Muscle of leg (tissue), 11 donors: ENCODE measurements around the gene TMC2. TPM values are rescaled to one million over a fixed set of nuclear protein-coding genes. Genes with fewer than 3 reads are reported as not detected.

Experiments used
- DNase-seq: peaks from one replicate; pipeline ENCODE4 v3.0.0; 2013
- H3K27ac ChIP-seq: one replicate; pipeline ENCODE4 v1.5.1; 2013; ENCODE audit warnings: mild to moderate bottlenecking, low read length, control low read depth
- H3K27me3 ChIP-seq: one replicate; pipeline ENCODE4 v1.6.1; 2013; ENCODE audit warnings: low read length; ENCODE audit not compliant: control insufficient read depth, insufficient read depth
- H3K36me3 ChIP-seq: one replicate; pipeline ENCODE4 v1.6.1; 2013; ENCODE audit warnings: low read length; ENCODE audit not compliant: control insufficient read depth, insufficient read depth
- H3K4me1 ChIP-seq: one replicate; pipeline ENCODE4 v1.6.1; 2013; ENCODE audit warnings: low read length; ENCODE audit not compliant: control insufficient read depth, insufficient read depth
- H3K4me3 ChIP-seq: one replicate; pipeline ENCODE4 v1.5.1; 2013; ENCODE audit warnings: low read length, control low read depth
- H3K9me3 ChIP-seq: replicated peaks from 2 replicates; pipeline ENCODE4 v1.6.1; 2013; ENCODE audit warnings: low read depth, low read length; ENCODE audit not compliant: control insufficient read depth
- WGBS: methylation state at CpG from one replicate; pipeline ENCODE4 v1.1.5; 2013; ENCODE audit warnings: missing lambda C conversion rate; ENCODE audit not compliant: insufficient coverage; 5-methylcytosine and 5-hydroxymethylcytosine counted together
- polyA plus RNA-seq, 8 donors: library from polyadenylated mRNA; unstranded; fragments of 120-200 nt; gene quantifications; one replicate each; pipeline versions ENCODE4 v1.2.1 to v1.2.3, GENCODE V29; 2013; ENCODE audit warnings: inconsistent platforms in 1 of 8, low replicate concordance in 1 of 8; ENCODE audit not compliant: insufficient read length in 8 of 8, insufficient read depth in 1 of 8
- total RNA-seq: library from RNA; stranded (reverse); fragments of 120-200 nt; gene quantifications from one replicate; pipeline ENCODE4 v1.2.4, GENCODE V29; 2013

Gene TMC2
- total and polyA plus RNA-seq, 9 donors, result 0.02 to 0.16 (median 0.07) TPM; not detected in 3

- H3K27ac ChIP-seq, result no peak overlapping the region
- peaks cover 11% of the 10 kb centered on the region for H3K9me3 ChIP-seq
- no peak for DNase-seq
- 100% methylated on average over 1 of the region's 4 CpGs for WGBS
- H3K27me3 ChIP-seq, result no peaks in the 10 kb centered on the region
- peaks cover 6% of the 10 kb centered on the region for H3K4me1 ChIP-seq
- H3K4me3 ChIP-seq, result no peak overlapping the region
- no peaks in the 10 kb centered on the region for H3K36me3 ChIP-seq
Measured at GRCh38 chr20:2602746-2603145, 66.4 kb downstream of the TMC2 start.

GRCh38 chr20:2603816-2604505, 67.6 kb downstream of the TMC2 start:
- Histone ChIP-seq H3K4me1 (peaks cover 6% of the 10 kb centered on the region), H3K9me3 (peaks cover 11% of the 10 kb centered on the region), H3K4me3 (no peak overlapping the region), H3K27ac (no peak overlapping the region), H3K36me3 (no peaks in the 10 kb centered on the region), H3K27me3 (no peaks in the 10 kb centered on the region)
- 76% methylated on average over 5 of the region's 7 CpGs for WGBS
- DNase-seq, result no peak

- Histone ChIP-seq H3K27ac (no peak overlapping the region), H3K27me3 (no peaks in the 10 kb centered on the region), H3K4me1 (peaks cover 5% of the 10 kb centered on the region), H3K9me3 (peaks cover 11% of the 10 kb centered on the region), H3K4me3 (no peak overlapping the region), H3K36me3 (no peaks in the 10 kb centered on the region)
- DNase-seq, result no peak
- WGBS, result 80% methylated on average over 1 of the region's 3 CpGs
Measured at GRCh38 chr20:2604506-2604835, 68.1 kb downstream of the TMC2 start.

- H3K4me3 ChIP-seq, result no peak overlapping the region
- no peaks in the 10 kb centered on the region for H3K4me1 ChIP-seq
- no peak overlapping the region for H3K27ac ChIP-seq
- no peaks in the 10 kb centered on the region for H3K36me3 ChIP-seq
- DNase-seq, result no peak
- H3K9me3 ChIP-seq, result peaks cover 11% of the 10 kb centered on the region
- peaks cover 4% of the 10 kb centered on the region for H3K27me3 ChIP-seq
- no CpG with 5 or more reads among the region's 1 CpG for WGBS
Measured at GRCh38 chr20:2606507-2607006, 70.2 kb downstream of the TMC2 start.

GRCh38 chr20:2610326-2610725, 74.0 kb downstream of the TMC2 start:
- Histone ChIP-seq H3K9me3 (peaks cover 11% of the 10 kb centered on the region), H3K4me1 (no peaks in the 10 kb centered on the region), H3K36me3 (no peaks in the 10 kb centered on the region), H3K27ac (no peak overlapping the region), H3K4me3 (no peak overlapping the region), H3K27me3 (peaks cover 6% of the 10 kb centered on the region)
- no peak for DNase-seq
- WGBS, result 98% methylated on average over 4 of the region's 6 CpGs

- H3K27me3 ChIP-seq, result peaks cover 6% of the 10 kb centered on the region
- DNase-seq, result no peak
- no peak overlapping the region for H3K27ac ChIP-seq
- H3K36me3 ChIP-seq, result no peaks in the 10 kb centered on the region
- 50% methylated on average over 2 of the region's 6 CpGs for WGBS
- H3K4me3 ChIP-seq, result no peak overlapping the region
- peaks cover 8% of the 10 kb centered on the region for H3K9me3 ChIP-seq
- H3K4me1 ChIP-seq, result no peaks in the 10 kb centered on the region
Measured at GRCh38 chr20:2610941-2611720, 74.8 kb downstream of the TMC2 start.

GRCh38 chr20:2612073-2612472, 75.7 kb downstream of the TMC2 start:
- Histone ChIP-seq H3K9me3 (peaks cover 3% of the 10 kb centered on the region), H3K27ac (no peak overlapping the region), H3K4me1 (no peaks in the 10 kb centered on the region), H3K27me3 (peaks cover 6% of the 10 kb centered on the region), H3K36me3 (no peaks in the 10 kb centered on the region), H3K4me3 (no peak overlapping the region)
- no peak for DNase-seq
- WGBS, result no CpG with 5 or more reads among the region's 3 CpGs

- Histone ChIP-seq H3K27me3 (peaks cover 8% of the 10 kb centered on the region), H3K4me3 (no peak overlapping the region), H3K36me3 (no peaks in the 10 kb centered on the region), H3K9me3 (peaks cover 2% of the 10 kb centered on the region), H3K4me1 (no peaks in the 10 kb centered on the region), H3K27ac (no peak overlapping the region)
- 72% methylated on average over 9 of the region's 9 CpGs for WGBS
- DNase-seq, result no peak
Measured at GRCh38 chr20:2616634-2617033, 80.3 kb downstream of the TMC2 start.

GRCh38 chr20:2617099-2617714, 80.8 kb downstream of the TMC2 start:
- Histone ChIP-seq H3K4me3 (no peak overlapping the region), H3K27me3 (peaks cover 8% of the 10 kb centered on the region)
- WGBS, result 74% methylated on average over 13 of the region's 16 CpGs

GRCh38 chr20:2618815-2619214, 82.4 kb downstream of the TMC2 start:
- Histone ChIP-seq H3K9me3 (peaks cover 2% of the 10 kb centered on the region), H3K4me1 (no peaks in the 10 kb centered on the region), H3K27ac (no peak overlapping the region), H3K27me3 (peaks cover 7% of the 10 kb centered on the region), H3K4me3 (no peak overlapping the region), H3K36me3 (no peaks in the 10 kb centered on the region)
- 73% methylated on average over 3 of the region's 6 CpGs for WGBS
- DNase-seq, result no peak

More at GRCh38 chr20:2617099-2617714, 80.8 kb downstream of the TMC2 start:
- peaks cover 2% of the 10 kb centered on the region for H3K9me3 ChIP-seq
- no peak overlapping the region for H3K27ac ChIP-seq
- no peaks in the 10 kb centered on the region for H3K4me1 ChIP-seq
- DNase-seq, result no peak
- no peaks in the 10 kb centered on the region for H3K36me3 ChIP-seq
